NCI-H2081 treated with DMSO at 0.1 percent for 48 hours (cell line): Measurements from ENCODE around the gene OSBPL5.

ENCODE experiments used
- DNase-seq: peaks from one replicate; lab custom pipeline; 2025; lab: John Stamatoyannopoulos, UW

Gene OSBPL5

GRCh38 chr11:3133261-3134217 lies 31.6 kb downstream of the OSBPL5 start:
- DNase-seq, result no peak

GRCh38 chr11:3132831-3133260 lies 32.3 kb downstream of the OSBPL5 start:
- DNase-seq, result no peak

- no peak for DNase-seq
Observed at GRCh38 chr11:3132271-3132781, 32.8 kb downstream of the OSBPL5 start.

- DNase-seq, result no peak
Observed at GRCh38 chr11:3131330-3131941, 33.7 kb downstream of the OSBPL5 start.

GRCh38 chr11:3130269-3131071 lies 34.6 kb downstream of the OSBPL5 start:
- DNase-seq, result no peak

- no peak for DNase-seq
Observed at GRCh38 chr11:3129591-3130268, 35.4 kb downstream of the OSBPL5 start.

GRCh38 chr11:3129181-3129590 lies 35.9 kb downstream of the OSBPL5 start:
- DNase-seq, result no peak

- no peak for DNase-seq
Observed at GRCh38 chr11:3128356-3129180, 36.5 kb downstream of the OSBPL5 start.

- no peak for DNase-seq
Observed at GRCh38 chr11:3127706-3128355, 37.3 kb downstream of the OSBPL5 start.

GRCh38 chr11:3126901-3127691 lies 38.0 kb downstream of the OSBPL5 start:
- no peak for DNase-seq

GRCh38 chr11:3126207-3126865 lies 38.8 kb downstream of the OSBPL5 start:
- DNase-seq, result no peak

GRCh38 chr11:3124821-3125220 lies 40.3 kb downstream of the OSBPL5 start:
- no peak for DNase-seq

GRCh38 chr11:3123761-3124733 lies 41.1 kb downstream of the OSBPL5 start:
- no peak for DNase-seq

GRCh38 chr11:3123305-3123704 lies 41.8 kb downstream of the OSBPL5 start:
- no peak for DNase-seq

- DNase-seq, result no peak
Observed at GRCh38 chr11:3122775-3123201, 42.3 kb downstream of the OSBPL5 start.

- no peak for DNase-seq
Observed at GRCh38 chr11:3121931-3122774, 43.0 kb downstream of the OSBPL5 start.

GRCh38 chr11:3121416-3121815 lies 43.7 kb downstream of the OSBPL5 start:
- DNase-seq, result no peak
